Astrocyte (in vitro differentiated cells and primary cell): Measurements from ENCODE around the gene MAPK12.

Source experiments
- CTCF ChIP-seq: IDR thresholded peaks from 2 replicates; pipeline ENCODE4 v1.5.1; 2011; ENCODE audit warnings: low read depth, mild to moderate bottlenecking, inconsistent platforms, low read length, moderate library complexity; ENCODE audit not compliant: insufficient read depth
- EZH2 ChIP-seq: IDR thresholded peaks from 2 replicates; pipeline ENCODE4 v1.6.1; 2012; ENCODE audit warnings: mild to moderate bottlenecking, low read length, inconsistent platforms; ENCODE audit not compliant: insufficient read depth

- TF ChIP-seq CTCF (no peak), EZH2 (no peak)
These were observed 11.3 kb downstream of the MAPK12 start for GRCh38 chr22:50250249-50250554.
